WTC11 (cell line): ENCODE data around the gene TUB. TPM values are rescaled to one million over a fixed set of nuclear protein-coding genes. Genes with fewer than 3 reads are reported as not detected.

Experiments used
- ATAC-seq: fragments of 200-7000 bp; cut with Tn5 transposase; 2 replicates; pipeline ENCODE4 v1.10.0; 2021; ENCODE audit warnings: mild to moderate bottlenecking, moderate library complexity
- CTCF ChIA-PET: fragments of 300-600 bp; sonication (Branson Sonifier 250); formaldehyde crosslinking; loops from one replicate; lab custom pipeline; 2021; ENCODE audit warnings: antibody characterized with exemption; lab: Charles Lee
- POLR2A ChIA-PET: fragments of 350-600 bp; sonication (Branson Sonifier 250); formaldehyde crosslinking; loops from one replicate; lab custom pipeline; 2021; ENCODE audit warnings: antibody characterized with exemption; lab: Charles Lee
- DNase-seq: peaks from one replicate; pipeline ENCODE4 v3.0.0; 2021; ENCODE audit warnings: low spot score
- H3K27ac Mint-ChIP-seq: 2 replicates; pipeline ENCODE4 v1.8.0; 2021; ENCODE audit warnings: mixed read lengths
- H3K27me3 Mint-ChIP-seq: 2 replicates; pipeline ENCODE4 v1.8.0; 2021; ENCODE audit warnings: low read depth, mild to moderate bottlenecking, moderate library complexity, mixed read lengths
- H3K36me3 Mint-ChIP-seq: 2 replicates; pipeline ENCODE4 v1.8.0; 2021; ENCODE audit warnings: mixed read lengths
- H3K4me1 Mint-ChIP-seq: 2 replicates; pipeline ENCODE4 v1.8.0; 2022; ENCODE audit warnings: mixed read lengths
- H3K4me3 Mint-ChIP-seq: 2 replicates; pipeline ENCODE4 v1.8.0; 2021; ENCODE audit warnings: mild to moderate bottlenecking, moderate library complexity, mixed read lengths
- H3K9me3 Mint-ChIP-seq: 2 replicates; pipeline ENCODE4 v1.8.0; 2021; ENCODE audit warnings: mixed read lengths
- ATF3 ChIP-seq: sonication (generic); formaldehyde crosslinking; conservative IDR thresholded peaks from 2 replicates; pipeline ENCODE4 v1.8.1; 2022; ENCODE audit warnings: mild to moderate bottlenecking, missing genetic modification reagents
- E2F5 ChIP-seq: sonication (generic); formaldehyde crosslinking; IDR thresholded peaks from 2 replicates; pipeline ENCODE4 v1.8.1; 2022; ENCODE audit warnings: mild to moderate bottlenecking, moderate library complexity, missing genetic modification reagents
- ERG ChIP-seq: fragments of 250-450 bp; sonication (Bioruptor Pico); IDR thresholded peaks from 2 replicates; pipeline ENCODE4 v1.8.0; 2021; ENCODE audit warnings: mild to moderate bottlenecking
- FOXJ3 ChIP-seq: sonication (generic); formaldehyde crosslinking; IDR thresholded peaks from 2 replicates; pipeline ENCODE4 v1.9.0; 2021; ENCODE audit warnings: missing genetic modification reagents, mild to moderate bottlenecking, borderline replicate concordance
- IRF1 ChIP-seq: sonication (generic); formaldehyde crosslinking; IDR thresholded peaks from 2 replicates; pipeline ENCODE4 v1.8.0; 2023; ENCODE audit warnings: missing genetic modification reagents
- MYBL2 ChIP-seq: sonication (generic); formaldehyde crosslinking; IDR thresholded peaks from 2 replicates; pipeline ENCODE4 v1.8.1; 2023; ENCODE audit warnings: mild to moderate bottlenecking, moderate library complexity, missing genetic modification reagents
- OVOL2 ChIP-seq: fragments of 250-450 bp; sonication (Bioruptor Pico); IDR thresholded peaks from 2 replicates; pipeline ENCODE4 v1.9.0; 2021; ENCODE audit warnings: mild to moderate bottlenecking, borderline replicate concordance
- PRDM15 ChIP-seq: sonication (generic); formaldehyde crosslinking; IDR thresholded peaks from 2 replicates; pipeline ENCODE4 v1.8.0; 2022; ENCODE audit warnings: missing genetic modification reagents
- PREB ChIP-seq: sonication (generic); formaldehyde crosslinking; IDR thresholded peaks from 2 replicates; pipeline ENCODE4 v1.8.1; 2022; ENCODE audit warnings: mild to moderate bottlenecking, missing genetic modification reagents, moderate library complexity, borderline replicate concordance
- STAT6 ChIP-seq: sonication (generic); formaldehyde crosslinking; conservative IDR thresholded peaks from 2 replicates; pipeline ENCODE4 v1.8.1; 2023; ENCODE audit warnings: mild to moderate bottlenecking, low read depth, missing genetic modification reagents, moderate library complexity
- ZMAT4 ChIP-seq: fragments of 250-450 bp; sonication (Bioruptor Pico); IDR thresholded peaks from 2 replicates; pipeline ENCODE4 v1.9.0; 2021; ENCODE audit warnings: mild to moderate bottlenecking
- ZNF263 ChIP-seq: sonication (generic); formaldehyde crosslinking; IDR thresholded peaks from 2 replicates; pipeline ENCODE4 v1.8.1; 2022; ENCODE audit warnings: low read depth, mild to moderate bottlenecking, moderate library complexity, missing genetic modification reagents
- ZNF425 ChIP-seq: fragments of 250-450 bp; sonication (Bioruptor Pico); conservative IDR thresholded peaks from 2 replicates; pipeline ENCODE4 v1.9.0; 2021; ENCODE audit warnings: mild to moderate bottlenecking
- ZNF532 ChIP-seq: fragments of 250-450 bp; sonication (Bioruptor Pico); IDR thresholded peaks from 2 replicates; pipeline ENCODE4 v1.9.0; 2021; ENCODE audit warnings: mild to moderate bottlenecking, borderline replicate concordance
- total RNA-seq: library from RNA; stranded (reverse); gene quantifications from 3 replicates; pipeline ENCODE4 v1.2.3, GENCODE V29; 2021

TUB gene
- total RNA-seq, 1 experiment from 2014 or later = 32.1 TPM

- DNase-seq = no peak
- no peak for ATAC-seq
- Mint-ChIP-seq H3K9me3 (no peaks in the 10 kb centered on the region), H3K36me3 (no peaks in the 10 kb centered on the region; the same call in 1 of the 2 replicates), H3K4me3 (no peak overlapping the region)
- TF ChIP-seq STAT6 (CRISPR knock-in tag) = no peak
- no peak for TF ChIP-seq ZNF263 (CRISPR knock-in tag)
- TF ChIP-seq FOXJ3 = no peak
- TF ChIP-seq ERG (CRISPR knock-in tag) = no peak
- TF ChIP-seq ZMAT4 = no peak
- no peak for TF ChIP-seq MYBL2
- TF ChIP-seq PRDM15 = no peak
- TF ChIP-seq, all 79 proteins: peak for 0
- Mint-ChIP-seq H3K4me1 (no peaks in the 10 kb centered on the region), H3K27ac (no peak overlapping the region), H3K27me3 (no peaks in the 10 kb centered on the region)
- POLR2A ChIA-PET = no interaction called here
- CTCF ChIA-PET = interaction anchor here (1.8 to 2.8 kb wide), 2 partner anchors 28 to 94 kb away, joined by 3 to 10 read pairs; no protein-coding TSS in a partner anchor
These were observed 45.8 kb downstream of the TUB start for GRCh38 chr11:8126649-8127289.

- CTCF ChIA-PET = interaction anchor here (1.8 to 2.8 kb wide), 2 partner anchors 28 to 94 kb away, joined by 3 to 10 read pairs; no protein-coding TSS in a partner anchor
- TF ChIP-seq OVOL2 (CRISPR knock-in tag) = no peak
- TF ChIP-seq IRF1 = no peak
- TF ChIP-seq PREB (CRISPR knock-in tag) = no peak
- no peak for TF ChIP-seq E2F5 (CRISPR knock-in tag)
- TF ChIP-seq ZNF425 = no peak
- TF ChIP-seq ZNF532 (CRISPR knock-in tag) = no peak
- no peak for TF ChIP-seq ATF3 (CRISPR knock-in tag)
These were observed 46.4 kb downstream of the TUB start for GRCh38 chr11:8127447-8127846.

More at GRCh38 chr11:8127447-8127846, 46.4 kb downstream of the TUB start:
- DNase-seq (no peak), ATAC-seq (no peak)
- no peaks in the 10 kb centered on the region for H3K27me3 Mint-ChIP-seq
- no peaks in the 10 kb centered on the region for H3K9me3 Mint-ChIP-seq
- no peaks in the 10 kb centered on the region for H3K4me1 Mint-ChIP-seq
- POLR2A ChIA-PET = no interaction called here
- no peaks in the 10 kb centered on the region for H3K36me3 Mint-ChIP-seq
- H3K27ac Mint-ChIP-seq = no peak overlapping the region; the same call in 1 of the 2 replicates
- no peak overlapping the region for H3K4me3 Mint-ChIP-seq
